Left lung (tissue), 14 donors: ENCODE measurements around the gene PGM2L1. TPM values are rescaled to one million over a fixed set of nuclear protein-coding genes. Genes with fewer than 3 reads are reported as not detected.

ENCODE experiments used
- ATAC-seq: fragments of 200-7000 bp; cut with Tn5 transposase; one replicate; pipeline ENCODE4 v1.9.1; 2020; ENCODE audit warnings: moderate library complexity
- DNase-seq, 4 donors: peaks; one replicate each; pipeline ENCODE4 v3.0.0-alpha.2; 2013 to 2020
- H3K27ac ChIP-seq, 2 donors: fragments of 200-600 bp; sonication (generic) in 1 of 2; one replicate each; pipeline versions ENCODE4 v1.5.0 to v1.8.0; 2020 to 2021
- H3K27me3 ChIP-seq, 2 donors: fragments of 200-600 bp; sonication (generic) in 1 of 2; one replicate each; pipeline versions ENCODE4 v1.5.0 to v1.8.0; 2020 to 2021
- H3K36me3 ChIP-seq, 2 donors: fragments of 200-600 bp; sonication (generic) in 1 of 2; one replicate each; pipeline versions ENCODE4 v1.5.0 to v1.8.0; 2020 to 2021
- H3K4me1 ChIP-seq, 2 donors: fragments of 200-600 bp; one replicate each; pipeline ENCODE4 v1.8.0; 2021
- H3K4me3 ChIP-seq, 2 donors: fragments of 200-600 bp; sonication (generic) in 1 of 2; one replicate each; pipeline versions ENCODE4 v1.5.0 to v1.8.0; 2020 to 2021; ENCODE audit warnings: mild to moderate bottlenecking in 1 of 2
- H3K9me3 ChIP-seq, 2 donors: fragments of 200-600 bp; sonication (generic) in 1 of 2; one replicate each; pipeline versions ENCODE4 v1.5.0 to v1.8.0; 2020 to 2021
- intact Hi-C, 2 donors: fragments of 100-400 bp; cut with DNase I; formaldehyde crosslinking; loops; one replicate each; pipeline versions ENCODE4 v1.11.2 to v1.14.2; 2022
- long read RNA-seq, 12 donors: library from polyadenylated mRNA in 2 of 12; unstranded in 2 of 12; transcript quantifications; one replicate each; pipeline ENCODE4 v2.0.0 and lab custom pipeline, GENCODE V29; 2019 to 2026
- polyA plus RNA-seq, 6 donors: library from polyadenylated mRNA; unstranded; fragments of 120-200 nt; gene quantifications; one replicate each; pipeline ENCODE4 v1.2.1, GENCODE V29; 2013; ENCODE audit not compliant: insufficient read length in 6 of 6
- total RNA-seq, 2 donors: library from RNA; stranded (reverse); fragmentation: NEBNext Ultra II Directional; extraction: Animal tissue kit (Norgen Biotek cat#: 25700); gene quantifications; one replicate each; pipeline ENCODE4 v1.2.1, GENCODE V29; 2021
- TF ChIP-seq, protein P1 (sequence below), 2 donors: fragments of 200-600 bp; sonication (generic) in 1 of 2; IDR thresholded peaks; one replicate each; pipeline versions ENCODE4 v1.5.0 to v1.8.0; 2021; ENCODE audit warnings: antibody characterized with exemption in 2 of 2
- donor health status: DM: no; HTN: yes; CAD: no.
- donor health status: DM: no; HTN: no; CAD: no.

PGM2L1 gene
- total RNA-seq, result 10 to 100 TPM in 1 of 2 donors, 1 to 10 TPM in 1; 6.8 to 12.2 TPM
- polyA plus RNA-seq, result 1 to 10 TPM; 4.8 to 6.3 (median 5.2) TPM
- long read RNA-seq, donor 1, full-length matches to known transcripts, result 3 of 3 reads
- long read RNA-seq, donor 1, partial matches to known transcripts, result 0 of 3 reads
- long read RNA-seq, donor 1, other reads (novel, unspliced or antisense), result 0 of 3 reads
- long read RNA-seq, donor 2, full-length matches to known transcripts, result 5 of 5 reads
- long read RNA-seq, donor 2, partial matches to known transcripts, result 0 of 5 reads
- long read RNA-seq, donor 2, other reads (novel, unspliced or antisense), result 0 of 5 reads
- long read RNA-seq, donor 3, result 0 reads
- long read RNA-seq, donor 4, result 0 reads
- long read RNA-seq, donor 5, full-length matches to known transcripts, result 2 of 2 reads
- long read RNA-seq, donor 5, partial matches to known transcripts, result 0 of 2 reads
- long read RNA-seq, donor 5, other reads (novel, unspliced or antisense), result 0 of 2 reads
- long read RNA-seq, donor 6, full-length matches to known transcripts, result 3 of 3 reads
- long read RNA-seq, donor 6, partial matches to known transcripts, result 0 of 3 reads
- long read RNA-seq, donor 6, other reads (novel, unspliced or antisense), result 0 of 3 reads
- long read RNA-seq, donor 7, result 0 reads
- long read RNA-seq, donor 8, full-length matches to known transcripts, result 2 of 2 reads
- long read RNA-seq, donor 8, partial matches to known transcripts, result 0 of 2 reads
- long read RNA-seq, donor 8, other reads (novel, unspliced or antisense), result 0 of 2 reads
- long read RNA-seq, donor 9, result 0 reads
- long read RNA-seq, donor 10, partial matches to known transcripts, result 1 of 1 reads
- long read RNA-seq, donor 10, other reads (novel, unspliced or antisense), result 0 of 1 reads
- long read RNA-seq, donor 11, full-length matches to known transcripts, result 12 of 18 reads
- long read RNA-seq, donor 11, partial matches to known transcripts, result 6 of 18 reads
- long read RNA-seq, donor 11, other reads (novel, unspliced or antisense), result 0 of 18 reads
- long read RNA-seq, donor 12, full-length matches to known transcripts, result 3 of 3 reads
- long read RNA-seq, donor 12, partial matches to known transcripts, result 0 of 3 reads
- long read RNA-seq, donor 12, other reads (novel, unspliced or antisense), result 0 of 3 reads

DNA sequence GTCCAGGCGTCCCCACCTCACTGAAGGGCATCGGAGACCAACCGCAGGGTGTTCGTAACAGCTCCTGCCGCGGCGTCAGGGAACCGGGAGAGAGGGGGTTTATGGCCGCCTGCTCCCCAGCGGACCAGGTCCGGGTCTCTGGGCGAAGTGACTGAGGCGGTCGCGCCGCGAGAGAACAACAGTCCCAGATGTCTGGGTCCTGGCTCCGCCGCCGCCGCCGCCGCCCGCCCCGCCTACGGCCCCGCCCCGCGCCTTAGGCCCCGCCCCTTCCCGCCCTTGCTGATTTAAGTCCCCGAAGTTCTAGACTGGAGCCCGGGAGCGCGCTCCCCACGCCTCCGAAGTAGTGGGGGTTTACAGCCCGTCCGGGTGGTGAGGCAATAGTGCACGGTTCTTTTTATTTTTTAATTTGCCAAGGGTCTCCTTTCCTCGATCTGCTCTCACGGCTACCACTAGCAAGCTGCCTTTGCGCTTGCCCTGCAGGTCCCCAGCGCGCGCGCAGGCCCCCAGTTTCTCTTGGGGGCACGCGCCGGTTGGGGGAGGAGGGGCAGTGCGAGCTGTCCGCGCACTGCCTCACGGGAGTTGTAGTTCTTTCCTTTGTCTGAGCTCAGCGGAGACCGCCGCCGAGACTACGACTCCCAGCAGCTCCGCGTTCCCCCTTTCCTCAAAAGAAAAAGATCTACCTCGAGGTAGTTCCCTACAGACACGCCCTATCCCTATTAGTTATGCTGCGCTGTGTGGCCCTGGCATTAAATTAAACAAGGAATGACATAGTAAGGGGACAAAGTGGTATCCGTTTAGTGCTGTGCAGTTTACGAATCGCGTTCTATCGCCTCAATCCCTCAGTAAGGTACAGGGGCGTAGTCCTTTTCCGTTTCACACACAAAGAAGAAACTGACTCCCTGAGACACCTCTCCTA is at the start of gene PGM2L1:
Gene PGM2L1 (minus strand): TSS at position 190 of the 916 bp plus-strand sequence. CDS start 272 bp downstream, outside the sequence.
- Histone ChIP-seq H3K4me3 (peak within 1 kb of the TSS; percentile 71 to 79), H3K4me1 (peaks cover 0 to 7% of the 10 kb centered on the region in 2 donors), H3K27me3 (no peaks in the 10 kb centered on the region), H3K36me3 (no peaks in the 10 kb centered on the region), H3K27ac (peak within 1 kb of the TSS; percentile 84 to 90), H3K9me3 (no peaks in the 10 kb centered on the region)
- TF ChIP-seq, protein P1, sequence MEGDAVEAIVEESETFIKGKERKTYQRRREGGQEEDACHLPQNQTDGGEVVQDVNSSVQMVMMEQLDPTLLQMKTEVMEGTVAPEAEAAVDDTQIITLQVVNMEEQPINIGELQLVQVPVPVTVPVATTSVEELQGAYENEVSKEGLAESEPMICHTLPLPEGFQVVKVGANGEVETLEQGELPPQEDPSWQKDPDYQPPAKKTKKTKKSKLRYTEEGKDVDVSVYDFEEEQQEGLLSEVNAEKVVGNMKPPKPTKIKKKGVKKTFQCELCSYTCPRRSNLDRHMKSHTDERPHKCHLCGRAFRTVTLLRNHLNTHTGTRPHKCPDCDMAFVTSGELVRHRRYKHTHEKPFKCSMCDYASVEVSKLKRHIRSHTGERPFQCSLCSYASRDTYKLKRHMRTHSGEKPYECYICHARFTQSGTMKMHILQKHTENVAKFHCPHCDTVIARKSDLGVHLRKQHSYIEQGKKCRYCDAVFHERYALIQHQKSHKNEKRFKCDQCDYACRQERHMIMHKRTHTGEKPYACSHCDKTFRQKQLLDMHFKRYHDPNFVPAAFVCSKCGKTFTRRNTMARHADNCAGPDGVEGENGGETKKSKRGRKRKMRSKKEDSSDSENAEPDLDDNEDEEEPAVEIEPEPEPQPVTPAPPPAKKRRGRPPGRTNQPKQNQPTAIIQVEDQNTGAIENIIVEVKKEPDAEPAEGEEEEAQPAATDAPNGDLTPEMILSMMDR (IDR thresholded peaks at IDR 0.05), result no peak
- DNase-seq (peak; percentile 95 to 98 (median 96)), ATAC-seq (peak; percentile 97)
- intact Hi-C loops, result no loop called here

DNA sequence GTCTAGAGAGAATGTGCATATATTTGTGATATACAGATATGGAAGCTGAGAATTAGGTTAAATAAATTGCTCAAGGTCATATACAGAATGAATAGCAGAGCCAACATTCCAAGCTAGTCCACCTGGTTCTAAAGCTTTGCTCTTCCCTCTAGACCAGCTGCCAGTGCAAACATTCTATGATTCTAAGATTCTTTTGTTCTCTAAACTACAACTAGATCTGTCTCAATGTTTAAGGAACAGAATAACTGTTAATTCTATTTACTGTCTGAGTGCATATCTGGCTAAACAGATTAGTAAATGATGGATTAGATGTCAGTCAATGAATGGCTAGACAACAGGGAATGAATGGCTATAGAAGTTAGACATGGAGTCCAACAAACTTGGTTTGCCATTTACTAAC is 49.5 kb upstream of the PGM2L1 start:
- Histone ChIP-seq H3K36me3 (no peaks in the 10 kb centered on the region), H3K9me3 (no peaks in the 10 kb centered on the region), H3K4me3 (no peak overlapping the region), H3K4me1 (peaks cover 4 to 13% of the 10 kb centered on the region in 2 donors), H3K27ac (no peak overlapping the region), H3K27me3 (no peaks in the 10 kb centered on the region)
- TF ChIP-seq, protein P1 (IDR thresholded peaks at IDR 0.05), result no peak
- ATAC-seq, result no peak
- intact Hi-C loops, result loop anchor here in 1 of 2 donors (5.0 kb wide), 2 partner anchors 60 to 190 kb away; no protein-coding TSS in a partner anchor
- DNase-seq, result no peak

DNA sequence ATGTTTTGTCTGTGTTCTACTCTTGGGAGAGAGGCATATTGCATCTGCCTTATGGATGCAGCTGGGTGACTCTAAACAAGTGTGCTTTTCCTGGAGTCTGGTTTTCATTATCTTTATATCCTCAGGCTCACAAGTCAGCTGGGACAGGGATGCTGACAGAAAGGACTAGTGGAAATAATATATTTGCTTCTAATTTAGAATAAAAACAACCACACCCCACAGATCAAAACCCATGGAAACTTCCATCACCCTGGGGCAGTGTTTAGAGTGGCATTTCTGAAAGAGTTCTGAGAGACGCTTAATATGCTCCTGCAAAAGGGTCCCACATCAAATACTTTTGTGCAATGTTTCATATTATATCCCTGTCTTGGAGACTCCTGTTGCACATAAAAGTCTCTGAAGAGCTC is 48.3 kb upstream of the PGM2L1 start:
- ATAC-seq (no peak), DNase-seq (no peak)
- H3K9me3 ChIP-seq, result no peaks in the 10 kb centered on the region
- no peak overlapping the region for H3K4me3 ChIP-seq
- intact Hi-C loops, result loop anchor here in 1 of 2 donors (5.0 kb wide), 2 partner anchors 59 to 189 kb away; no protein-coding TSS in a partner anchor
- no peak overlapping the region for H3K27ac ChIP-seq
- H3K27me3 ChIP-seq, result no peaks in the 10 kb centered on the region
- peaks cover 4 to 13% of the 10 kb centered on the region in 2 donors for H3K4me1 ChIP-seq
- no peaks in the 10 kb centered on the region for H3K36me3 ChIP-seq
- TF ChIP-seq, protein P1 (IDR thresholded peaks at IDR 0.05), result no peak

DNA sequence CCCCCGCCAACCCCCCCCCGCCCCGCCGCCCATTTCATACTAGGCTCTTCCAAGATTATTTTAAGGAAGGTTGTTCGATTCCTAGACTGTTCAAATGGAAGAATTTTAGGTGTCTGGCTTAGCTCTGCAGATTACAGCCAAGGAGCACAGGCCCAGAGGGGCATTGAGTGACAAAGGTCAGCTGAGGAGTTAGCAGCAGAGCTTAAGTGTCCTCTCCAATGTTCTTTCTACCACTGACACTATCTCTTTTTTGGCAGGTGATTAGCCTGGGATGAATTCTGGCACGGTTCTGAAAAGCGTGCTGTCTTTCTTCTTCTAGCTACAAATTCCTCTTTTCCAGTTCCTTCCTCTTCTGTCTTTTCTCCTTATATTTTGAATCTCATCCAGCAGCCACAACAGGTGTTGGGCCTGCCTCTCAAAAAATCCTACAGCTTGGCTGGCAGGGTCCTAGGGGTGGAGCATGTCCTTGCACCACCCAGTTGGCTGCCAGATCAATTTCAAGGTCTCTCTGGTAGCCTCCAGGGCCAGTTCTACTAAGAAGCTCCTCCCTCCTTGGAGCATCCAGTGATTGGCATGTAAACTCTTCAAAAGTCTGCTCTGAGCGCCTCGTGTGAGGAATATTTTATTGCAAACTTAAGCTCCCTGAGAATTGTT is 46.1 kb upstream of the PGM2L1 start:
- H3K27me3 ChIP-seq, result no peaks in the 10 kb centered on the region
- ATAC-seq, result peak; percentile 59
- H3K4me1 ChIP-seq, result peaks cover 2 to 3% of the 10 kb centered on the region in 2 donors
- no peak for DNase-seq
- intact Hi-C loops, result no loop called here
- H3K36me3 ChIP-seq, result no peaks in the 10 kb centered on the region
- H3K4me3 ChIP-seq, result no peak overlapping the region
- TF ChIP-seq, protein P1 (IDR thresholded peaks at IDR 0.05), result no peak
- no peaks in the 10 kb centered on the region for H3K9me3 ChIP-seq
- no peak overlapping the region for H3K27ac ChIP-seq
